HCT116 (cell line): ENCODE data around the gene GLCE. TPM values are rescaled to one million over a fixed set of nuclear protein-coding genes. Genes with fewer than 3 reads are reported as not detected.

ENCODE experiments used
- ATAC-seq: fragments of 200-7000 bp; cut with Tn5 transposase; 2 replicates; pipeline ENCODE4 v1.9.1; 2020; ENCODE audit warnings: mild to moderate bottlenecking, moderate library complexity
- BruUV-seq: library from RNA; stranded (reverse); fragments of 400-500 nt; replicated peaks from 2 replicates; lab custom pipeline; 2021; lab: Mats Ljungman, UMichigan
- CTCF ChIA-PET: fragments of 300-600 bp; sonication (Branson Sonifier 250); formaldehyde crosslinking; loops from one replicate; lab custom pipeline; 2021; ENCODE audit warnings: antibody characterized with exemption; lab: Charles Lee
- POLR2A ChIA-PET: fragments of 300-600, 350-600 bp; sonication (Branson Sonifier 250); formaldehyde crosslinking; loops from one replicate; lab custom pipeline; 2021; ENCODE audit warnings: antibody characterized with exemption; lab: Charles Lee
- RAD21 ChIA-PET, 2 experiments: fragments of 300-600 bp; sonication (Branson Sonifier 250); formaldehyde crosslinking; loops; one replicate each; lab custom pipeline; 2023; ENCODE audit warnings: low total read pairs in 2 of 2; ENCODE audit not compliant: uncharacterized antibody in 2 of 2, unreplicated experiment in 2 of 2, low non-redundant PET in 1 of 2; lab: Charles Lee
- DNase-seq: peaks from one replicate; pipeline ENCODE4 v3.0.0-alpha.2; 2010; ENCODE audit warnings: low read depth, low spot score
- H2AFZ ChIP-seq: fragments of 200-600 bp; shearing (Covaris generic), sonication (generic); 2 replicates; pipeline ENCODE4 v1.6.1; 2017; ENCODE audit warnings: low read depth, mixed run types, mixed read lengths, antibody characterized with exemption, low read length; ENCODE audit not compliant: poor library complexity, severe bottlenecking
- H3K27ac ChIP-seq: 2 replicates; pipeline ENCODE4 v1.5.1; 2012; ENCODE audit warnings: low read depth, low read length
- H3K27me3 ChIP-seq: fragments of 200-600 bp; sonication (generic); 2 replicates; pipeline ENCODE4 v1.6.1; 2016; ENCODE audit warnings: mixed run types, low read length, mixed read lengths; ENCODE audit not compliant: insufficient read depth
- H3K36me3 ChIP-seq, 2 experiments: fragments of 200-500 bp in 1 of 2; fragments of 200-600 bp in 1 of 2; sonication (Bioruptor generic) in 1 of 2; sonication (generic) in 1 of 2; 2 replicates each; pipeline versions ENCODE4 v1.5.1 to v1.6.1; 2014 to 2016; ENCODE audit warnings: low read length in 2 of 2, inconsistent platforms in 1 of 2, mixed read lengths in 1 of 2, mixed run types in 1 of 2; ENCODE audit not compliant: insufficient read depth in 2 of 2, control insufficient read depth in 1 of 2
- H3K4me1 ChIP-seq, 2 experiments: fragments of 200-600 bp in 1 of 2; sonication (generic) in 1 of 2; 2 replicates each; pipeline versions ENCODE4 v1.5.1 to v1.6.1; 2012 to 2017; ENCODE audit warnings: low read length in 2 of 2, inconsistent platforms in 1 of 2, mild to moderate bottlenecking in 1 of 2, mixed read lengths in 1 of 2, mixed run types in 1 of 2, moderate library complexity in 1 of 2; ENCODE audit not compliant: insufficient read depth in 2 of 2, control insufficient read depth in 1 of 2
- H3K4me2 ChIP-seq: fragments of 200-600 bp; sonication (generic); 2 replicates; pipeline ENCODE4 v1.6.1; 2017; ENCODE audit warnings: mixed run types, low read length, mixed read lengths
- H3K4me3 ChIP-seq, 2 experiments: fragments of 200-600 bp in 1 of 2; sonication (generic) in 1 of 2; replicated peaks in 1 of 2; 2 replicates each; pipeline ENCODE4 v1.5.1; 2011 to 2016; ENCODE audit warnings: low read length in 2 of 2, control low read depth in 1 of 2, low read depth in 1 of 2, mild to moderate bottlenecking in 1 of 2, mixed read lengths in 1 of 2, mixed run types in 1 of 2
- H3K79me2 ChIP-seq: fragments of 200-600 bp; sonication (generic); 2 replicates; pipeline ENCODE4 v1.6.1; 2017; ENCODE audit warnings: mild to moderate bottlenecking, mixed run types, low read length, moderate library complexity, mixed read lengths; ENCODE audit not compliant: insufficient read depth
- H3K9ac ChIP-seq: fragments of 200-600 bp; sonication (generic); 2 replicates; pipeline ENCODE4 v1.6.1; 2016; ENCODE audit warnings: low read length, mixed read lengths
- H3K9me2 ChIP-seq: fragments of 200-600 bp; sonication (generic), shearing (Covaris generic); 2 replicates; pipeline ENCODE4 v1.6.1; 2017; ENCODE audit warnings: mixed run types, mild to moderate bottlenecking, moderate library complexity; ENCODE audit not compliant: insufficient read depth
- H3K9me3 ChIP-seq, 2 experiments: fragments of 200-500 bp in 1 of 2; fragments of 200-600 bp in 1 of 2; sonication (Bioruptor generic) in 1 of 2; sonication (generic) in 1 of 2; 2 replicates each; pipeline ENCODE4 v1.6.1; 2014 to 2017; ENCODE audit warnings: low read length in 2 of 2, mixed read lengths in 2 of 2, inconsistent platforms in 1 of 2, low read depth in 1 of 2, mild to moderate bottlenecking in 1 of 2, mixed run types in 1 of 2, moderate library complexity in 1 of 2; ENCODE audit not compliant: control insufficient read depth in 1 of 2, insufficient read depth in 1 of 2
- H4K20me1 ChIP-seq: fragments of 200-600 bp; sonication (generic), shearing (Covaris generic); 2 replicates; pipeline ENCODE4 v1.6.1; 2017; ENCODE audit warnings: mixed run types, mild to moderate bottlenecking, moderate library complexity; ENCODE audit not compliant: insufficient read depth
- CEBPB ChIP-seq: IDR thresholded peaks from 2 replicates; pipeline ENCODE4 v1.6.1; 2012; ENCODE audit warnings: low read depth
- ELF1 ChIP-seq: IDR thresholded peaks from 2 replicates; pipeline ENCODE4 v1.6.1; 2012; ENCODE audit warnings: low read depth, borderline replicate concordance
- EZH2 ChIP-seq: fragments of 200-600 bp; sonication (generic); IDR thresholded peaks from 2 replicates; pipeline ENCODE4 v1.6.1; 2017; ENCODE audit warnings: antibody characterized with exemption, mixed run types
- FOSL1 ChIP-seq: IDR thresholded peaks from 2 replicates; pipeline ENCODE4 v1.6.1; 2012; ENCODE audit warnings: low read depth
- POLR2AphosphoS5 ChIP-seq: IDR thresholded peaks from 2 replicates; pipeline ENCODE4 v1.6.1; 2011; ENCODE audit warnings: mild to moderate bottlenecking, low read depth, low read length, moderate library complexity
- SIN3A ChIP-seq: IDR thresholded peaks from 2 replicates; pipeline ENCODE4 v1.6.1; 2012; ENCODE audit warnings: low read depth
- intact Hi-C: fragments of 100-400 bp; cut with micrococcal nuclease; formaldehyde crosslinking; loops from 2 replicates; pipeline ENCODE4 v1.10.0; 2022
- total RNA-seq: library from RNA; stranded (reverse); gene quantifications from one replicate; pipeline ENCODE4 v1.2.1, GENCODE V29; 2021; ENCODE audit not compliant: unreplicated experiment
- TF ChIP-seq, protein P1 (sequence below): IDR thresholded peaks from 2 replicates; pipeline ENCODE4 v1.6.1; 2012
- TF ChIP-seq, protein P2 (sequence below): IDR thresholded peaks from 2 replicates; pipeline ENCODE4 v1.6.1; 2012

GLCE gene
- total RNA-seq, 1 experiment from 2014 or later: 22.2 TPM

DNA sequence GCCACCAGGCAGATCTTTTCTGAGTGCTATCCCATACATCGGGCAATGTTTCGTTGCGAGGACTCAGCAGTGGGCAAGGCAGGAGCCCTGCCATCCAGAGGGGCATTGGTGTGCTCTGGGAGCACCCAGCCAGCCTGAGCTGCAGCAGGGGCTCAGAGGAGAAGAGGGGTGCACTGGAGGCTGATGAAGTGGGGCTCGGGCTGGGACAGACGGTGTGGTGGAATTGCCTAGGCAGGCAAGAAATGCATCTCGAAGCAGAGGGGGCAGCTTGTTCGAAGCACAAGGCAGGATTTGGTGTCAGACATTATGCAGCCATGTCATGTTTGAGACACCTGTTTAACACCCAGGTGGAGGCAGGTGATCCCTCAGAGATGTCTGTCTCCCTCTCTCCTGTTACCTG is 157.6 kb downstream of the GLCE start:
- no peak overlapping the region for H3K9ac ChIP-seq
- H3K27me3 ChIP-seq: no peaks in the 10 kb centered on the region
- no TSS peak for BruUV-seq
- H3K9me3 ChIP-seq: no peaks in the 10 kb centered on the region
- TF ChIP-seq CEBPB (no peak), SIN3A (no peak), FOSL1 (no peak)
- TF ChIP-seq, protein P1, sequence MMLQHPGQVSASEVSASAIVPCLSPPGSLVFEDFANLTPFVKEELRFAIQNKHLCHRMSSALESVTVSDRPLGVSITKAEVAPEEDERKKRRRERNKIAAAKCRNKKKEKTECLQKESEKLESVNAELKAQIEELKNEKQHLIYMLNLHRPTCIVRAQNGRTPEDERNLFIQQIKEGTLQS: no peak
- TF ChIP-seq, protein P2, sequence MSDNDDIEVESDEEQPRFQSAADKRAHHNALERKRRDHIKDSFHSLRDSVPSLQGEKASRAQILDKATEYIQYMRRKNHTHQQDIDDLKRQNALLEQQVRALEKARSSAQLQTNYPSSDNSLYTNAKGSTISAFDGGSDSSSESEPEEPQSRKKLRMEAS: no peak
- no peak overlapping the region for H3K4me3 ChIP-seq
- RAD21 ChIA-PET: no interaction called here
- POLR2A ChIA-PET: no interaction called here
- H3K4me1 ChIP-seq: no peaks in the 10 kb centered on the region
- H3K9me2 ChIP-seq: no peaks in the 10 kb centered on the region
- H4K20me1 ChIP-seq: no peaks in the 10 kb centered on the region
- CTCF ChIA-PET: no interaction called here
- H2AFZ ChIP-seq: no peak overlapping the region
- no peaks in the 10 kb centered on the region for H3K36me3 ChIP-seq
- ATAC-seq: no peak
- no peak overlapping the region for H3K4me2 ChIP-seq
- no peaks in the 10 kb centered on the region; the same call in 1 of the 2 replicates for H3K79me2 ChIP-seq
- no peak for DNase-seq
- intact Hi-C loops: no loop called here
- H3K27ac ChIP-seq: no peak overlapping the region

DNA sequence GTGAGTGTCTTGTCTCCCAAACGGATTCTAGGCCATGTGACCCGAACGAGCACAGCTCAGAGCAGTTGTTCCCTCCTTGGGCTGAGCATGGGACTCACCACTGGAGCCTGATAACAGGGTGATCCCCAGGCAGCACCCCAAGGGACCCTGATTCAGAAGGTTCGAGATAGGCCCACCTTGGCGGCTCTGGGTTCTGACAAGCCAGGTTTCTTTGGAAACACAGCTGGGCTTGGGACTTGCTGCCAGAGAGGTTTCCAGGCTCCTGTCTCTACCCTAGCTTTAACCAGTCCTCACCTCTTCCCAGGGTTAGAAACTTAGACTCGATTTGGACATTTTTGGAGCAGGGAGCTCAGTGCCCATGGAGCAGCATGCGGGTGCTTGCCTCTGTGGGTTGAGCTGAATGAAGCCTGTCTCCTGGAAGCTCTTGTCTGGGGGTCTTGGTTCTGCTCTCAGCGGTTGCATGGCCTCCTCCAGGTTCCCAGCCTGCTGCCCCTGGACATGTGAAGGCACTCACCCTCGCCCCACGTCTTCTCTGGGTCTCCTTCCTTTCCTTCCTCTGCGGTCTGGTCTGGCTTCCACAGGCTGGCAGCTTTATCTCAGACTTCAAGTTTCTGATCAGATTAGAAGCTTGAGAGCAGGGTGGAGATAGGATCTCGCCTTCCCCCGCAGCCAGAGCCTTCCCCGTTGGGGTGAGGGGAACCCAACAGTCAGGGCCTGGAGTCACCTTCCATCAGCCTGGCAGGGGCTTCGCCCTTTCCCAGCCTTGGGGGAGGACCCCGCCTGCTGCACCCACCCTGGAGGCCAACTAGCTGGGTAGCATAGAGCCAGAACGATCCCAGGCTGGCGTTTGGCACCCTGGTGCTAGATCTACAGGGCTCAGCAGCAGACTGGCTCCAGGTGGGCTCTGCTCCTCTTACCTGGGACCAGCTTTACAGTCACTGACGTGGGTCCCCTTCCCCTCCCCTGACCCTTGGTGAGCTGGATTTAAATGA is 159.2 kb downstream of the GLCE start:
- H3K9ac ChIP-seq: no peak overlapping the region
- ATAC-seq: no peak

More for the DNA sequence above, 159.2 kb downstream of the GLCE start:
- BruUV-seq: no TSS peak
- DNase-seq: no peak
- Histone ChIP-seq H2AFZ (no peak overlapping the region), H3K36me3 (no peaks in the 10 kb centered on the region), H3K4me3 (no peak overlapping the region), H3K4me2 (no peak overlapping the region), H3K9me2 (no peaks in the 10 kb centered on the region), H3K27me3 (no peaks in the 10 kb centered on the region), H3K79me2 (no peaks in the 10 kb centered on the region), H3K4me1 (no peaks in the 10 kb centered on the region), H3K9me3 (no peaks in the 10 kb centered on the region), H4K20me1 (no peaks in the 10 kb centered on the region), H3K27ac (no peak overlapping the region)
- ChIA-PET RAD21 (no interaction called here), POLR2A (no interaction called here), CTCF (interaction anchor here (1.1 kb wide), 1 partner anchor 75 kb away, joined by 4 read pairs; no protein-coding TSS in a partner anchor)
- intact Hi-C loops: no loop called here
- TF ChIP-seq FOSL1: no peak
- TF ChIP-seq POLR2AphosphoS5: no peak
- TF ChIP-seq EZH2: no peak
- TF ChIP-seq ELF1: no peak
- TF ChIP-seq, protein P1: no peak
- TF ChIP-seq, protein P2: no peak
